ENCODE measurements around the gene COQ2.

COQ2 gene

DNA sequence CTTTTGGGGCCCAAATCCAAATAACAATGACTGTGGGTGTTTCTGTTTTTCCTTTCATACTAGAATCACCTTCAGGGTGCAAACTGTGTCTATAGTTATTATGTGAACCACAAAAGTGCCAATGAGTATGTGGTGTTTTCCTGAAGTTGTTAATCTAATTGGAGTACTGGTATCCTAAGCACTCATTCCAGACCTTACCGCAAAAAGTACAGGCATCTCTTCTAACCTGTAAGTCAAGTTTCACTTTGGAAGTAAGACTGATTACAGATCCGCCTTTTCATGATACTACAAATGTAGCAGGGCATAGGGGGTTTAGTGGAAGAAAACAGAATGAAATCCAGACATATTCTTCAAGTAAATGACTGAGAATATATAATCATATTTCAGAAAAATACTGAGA is 16.1 kb downstream of the COQ2 start:
- ATAC-seq (replicated peaks): no peak
- Mint-ChIP-seq H3K4me1 (peaks cover 3 to 11% of the 10 kb centered on the region in 2 donors), H3K4me3 (no peak overlapping the region), H3K27ac (no peak overlapping the region), H3K36me3 (peaks cover 27 to 28% of the 10 kb centered on the region in 2 donors), H3K27me3 (no peaks in the 10 kb centered on the region), H3K9me3 (no peaks in the 10 kb centered on the region)
- DNase-seq: no peak

GRCh38 chr4:83267830-83268475 is 16.6 kb downstream of the COQ2 start:
- no peak overlapping the region for H3K27ac Mint-ChIP-seq
- H3K4me3 Mint-ChIP-seq: no peak overlapping the region
- ATAC-seq (replicated peaks): no peak
- no peaks in the 10 kb centered on the region for H3K27me3 Mint-ChIP-seq
- peaks cover 6 to 7% of the 10 kb centered on the region in 2 donors for H3K4me1 Mint-ChIP-seq
- DNase-seq: no peak
- peaks cover 30 to 32% of the 10 kb centered on the region in 2 donors for H3K36me3 Mint-ChIP-seq
- no peaks in the 10 kb centered on the region for H3K9me3 Mint-ChIP-seq

GRCh38 chr4:83267121-83267829 is 17.3 kb downstream of the COQ2 start:
- H3K36me3 Mint-ChIP-seq: peaks cover 31 to 36% of the 10 kb centered on the region in 2 donors
- no peak overlapping the region for H3K4me3 Mint-ChIP-seq
- peaks cover under 1 to 3% of the 10 kb centered on the region in 2 donors for H3K4me1 Mint-ChIP-seq
- H3K9me3 Mint-ChIP-seq: no peaks in the 10 kb centered on the region
- no peak overlapping the region for H3K27ac Mint-ChIP-seq
- no peak for DNase-seq
- no peak for ATAC-seq (replicated peaks)
- no peaks in the 10 kb centered on the region for H3K27me3 Mint-ChIP-seq

DNA sequence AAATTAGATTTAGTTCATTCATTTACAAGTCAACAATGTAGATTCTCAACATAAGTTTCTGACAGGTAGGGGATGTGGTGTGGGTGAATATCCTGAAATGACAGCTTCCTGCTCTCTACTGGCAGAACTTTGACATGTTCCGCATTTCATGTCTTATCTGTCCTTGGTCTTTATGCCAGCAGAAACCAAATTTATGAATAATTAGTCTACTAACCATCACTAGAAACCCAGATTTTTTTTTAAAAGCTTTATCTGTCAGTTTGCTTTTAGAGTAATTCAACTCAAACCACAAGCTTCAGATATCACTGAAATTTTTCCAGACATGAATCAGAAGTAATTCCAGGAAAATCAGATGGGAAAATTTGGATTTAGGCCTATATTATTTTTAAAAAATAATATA is 17.9 kb downstream of the COQ2 start:
- Mint-ChIP-seq H3K36me3 (peaks cover 31 to 37% of the 10 kb centered on the region in 2 donors), H3K4me3 (no peak overlapping the region)

GRCh38 chr4:83263106-83263505 is 21.5 kb downstream of the COQ2 start:
- Mint-ChIP-seq H3K27me3 (no peaks in the 10 kb centered on the region), H3K9me3 (no peaks in the 10 kb centered on the region), H3K4me1 (peaks cover 16 to 19% of the 10 kb centered on the region in 2 donors), H3K4me3 (no peak overlapping the region), H3K27ac (no peak overlapping the region), H3K36me3 (peaks cover 20 to 32% of the 10 kb centered on the region in 2 donors)
- ATAC-seq (replicated peaks) (no peak), DNase-seq (no peak)

More for the DNA sequence above, 17.9 kb downstream of the COQ2 start:
- no peaks in the 10 kb centered on the region for H3K27me3 Mint-ChIP-seq
- no peaks in the 10 kb centered on the region for H3K9me3 Mint-ChIP-seq
- H3K27ac Mint-ChIP-seq: no peak overlapping the region
- DNase-seq: no peak
- peak; percentile 84 to 93 for ATAC-seq (replicated peaks)
- H3K4me1 Mint-ChIP-seq: peaks cover 0 to 3% of the 10 kb centered on the region in 2 donors

GRCh38 chr4:83262682-83263081 is 21.9 kb downstream of the COQ2 start:
- no peaks in the 10 kb centered on the region for H3K9me3 Mint-ChIP-seq
- no peak for ATAC-seq (replicated peaks)
- H3K36me3 Mint-ChIP-seq: peaks cover 20 to 34% of the 10 kb centered on the region in 2 donors
- H3K27ac Mint-ChIP-seq: no peak overlapping the region
- peaks cover 20 to 24% of the 10 kb centered on the region in 2 donors for H3K4me1 Mint-ChIP-seq
- DNase-seq: no peak
- H3K27me3 Mint-ChIP-seq: no peaks in the 10 kb centered on the region
- no peak overlapping the region for H3K4me3 Mint-ChIP-seq

DNA sequence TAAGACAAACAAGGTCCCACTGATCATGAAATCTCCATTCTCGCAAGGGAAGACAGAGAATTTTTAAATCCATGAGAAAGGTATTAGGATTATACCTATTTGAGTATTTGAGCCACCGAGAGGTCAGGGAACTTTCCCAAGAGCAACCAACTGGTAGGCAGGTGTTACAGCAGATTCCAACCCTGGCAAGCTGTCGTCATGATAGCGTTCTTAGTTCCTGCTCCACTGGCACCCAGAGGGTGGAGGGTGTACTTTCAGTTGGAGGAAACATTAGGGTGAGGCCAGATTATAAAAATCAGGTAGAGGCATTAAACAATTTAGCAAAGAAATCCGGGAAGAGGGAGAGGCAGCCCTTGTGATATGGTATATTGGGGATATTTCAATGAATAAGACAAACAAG is 23.3 kb downstream of the COQ2 start:
- no peaks in the 10 kb centered on the region for H3K9me3 Mint-ChIP-seq
- no peak for ATAC-seq (replicated peaks)

GRCh38 chr4:83259586-83259985 is 25.0 kb downstream of the COQ2 start:
- no peak for DNase-seq
- Mint-ChIP-seq H3K4me3 (no peak overlapping the region), H3K9me3 (no peaks in the 10 kb centered on the region), H3K27me3 (no peaks in the 10 kb centered on the region), H3K4me1 (peaks cover 22 to 37% of the 10 kb centered on the region in 2 donors), H3K27ac (no peak overlapping the region), H3K36me3 (peaks cover 10 to 33% of the 10 kb centered on the region in 2 donors)
- ATAC-seq (replicated peaks): no peak

More for the DNA sequence above, 23.3 kb downstream of the COQ2 start:
- Mint-ChIP-seq H3K27me3 (no peaks in the 10 kb centered on the region), H3K4me1 (peaks cover 22 to 34% of the 10 kb centered on the region in 2 donors), H3K4me3 (no peak overlapping the region), H3K27ac (no peak overlapping the region), H3K36me3 (peaks cover 19 to 38% of the 10 kb centered on the region in 2 donors)
- DNase-seq: no peak

GRCh38 chr4:83258461-83258860 is 26.1 kb downstream of the COQ2 start:
- DNase-seq (no peak), ATAC-seq (replicated peaks) (no peak)
- Mint-ChIP-seq H3K36me3 (peaks cover 10 to 37% of the 10 kb centered on the region in 2 donors), H3K9me3 (no peaks in the 10 kb centered on the region), H3K27ac (no peak overlapping the region), H3K4me3 (no peak overlapping the region), H3K27me3 (no peaks in the 10 kb centered on the region), H3K4me1 (peaks cover 23 to 38% of the 10 kb centered on the region in 2 donors)

- ATAC-seq (replicated peaks) (no peak), DNase-seq (no peak)
- H3K4me3 Mint-ChIP-seq: no peak overlapping the region
- H3K36me3 Mint-ChIP-seq: peaks cover 5 to 32% of the 10 kb centered on the region in 2 donors
- H3K27me3 Mint-ChIP-seq: no peaks in the 10 kb centered on the region
- H3K27ac Mint-ChIP-seq: peak overlapping the region; percentile 76
- H3K4me1 Mint-ChIP-seq: peaks cover 23 to 44% of the 10 kb centered on the region in 2 donors
- H3K9me3 Mint-ChIP-seq: no peaks in the 10 kb centered on the region
Measured at GRCh38 chr4:83257811-83258210, 26.8 kb downstream of the COQ2 start.

DNA sequence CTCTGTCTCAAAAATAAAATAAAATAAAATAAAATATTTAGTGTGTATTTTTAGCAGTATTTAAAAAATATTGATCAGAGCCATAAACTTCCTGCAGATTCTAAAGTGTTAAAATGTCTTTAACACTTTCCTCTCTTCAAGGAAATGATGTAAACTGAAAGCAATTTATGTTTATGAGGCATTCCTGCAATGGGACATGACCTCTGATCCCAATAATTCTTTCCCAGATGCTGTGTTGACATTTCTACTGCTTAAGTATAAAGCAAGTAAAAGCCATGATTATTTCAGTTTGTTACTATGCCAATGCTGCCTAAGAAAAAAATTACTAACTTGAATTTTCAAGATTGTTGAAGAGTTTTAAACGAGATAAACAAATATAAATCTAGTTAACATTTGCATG is 29.0 kb downstream of the COQ2 start:
- H3K36me3 Mint-ChIP-seq: peaks cover 3 to 24% of the 10 kb centered on the region in 2 donors

GRCh38 chr4:83252782-83253405 is 31.7 kb downstream of the COQ2 start:
- H3K9me3 Mint-ChIP-seq: no peaks in the 10 kb centered on the region

More for the DNA sequence above, 29.0 kb downstream of the COQ2 start:
- ATAC-seq (replicated peaks) (no peak), DNase-seq (no peak)
- no peak overlapping the region for H3K27ac Mint-ChIP-seq
- no peaks in the 10 kb centered on the region for H3K27me3 Mint-ChIP-seq
- H3K4me1 Mint-ChIP-seq: peaks cover 29 to 56% of the 10 kb centered on the region in 2 donors
- H3K9me3 Mint-ChIP-seq: no peaks in the 10 kb centered on the region
- H3K4me3 Mint-ChIP-seq: no peak overlapping the region

GRCh38 chr4:83251447-83251830 is 33.2 kb downstream of the COQ2 start:
- Mint-ChIP-seq H3K9me3 (no peaks in the 10 kb centered on the region), H3K27ac (no peak overlapping the region)

More at GRCh38 chr4:83252782-83253405, 31.7 kb downstream of the COQ2 start:
- peak; percentile 78 to 80 for ATAC-seq (replicated peaks)
- H3K36me3 Mint-ChIP-seq: peaks cover 0 to 10% of the 10 kb centered on the region in 2 donors
- peak; percentile 55 for DNase-seq
- H3K27ac Mint-ChIP-seq: peak overlapping the region; percentile 31
- H3K27me3 Mint-ChIP-seq: no peaks in the 10 kb centered on the region
- H3K4me3 Mint-ChIP-seq: no peak overlapping the region
- peaks cover 13 to 34% of the 10 kb centered on the region in 2 donors for H3K4me1 Mint-ChIP-seq

DNA sequence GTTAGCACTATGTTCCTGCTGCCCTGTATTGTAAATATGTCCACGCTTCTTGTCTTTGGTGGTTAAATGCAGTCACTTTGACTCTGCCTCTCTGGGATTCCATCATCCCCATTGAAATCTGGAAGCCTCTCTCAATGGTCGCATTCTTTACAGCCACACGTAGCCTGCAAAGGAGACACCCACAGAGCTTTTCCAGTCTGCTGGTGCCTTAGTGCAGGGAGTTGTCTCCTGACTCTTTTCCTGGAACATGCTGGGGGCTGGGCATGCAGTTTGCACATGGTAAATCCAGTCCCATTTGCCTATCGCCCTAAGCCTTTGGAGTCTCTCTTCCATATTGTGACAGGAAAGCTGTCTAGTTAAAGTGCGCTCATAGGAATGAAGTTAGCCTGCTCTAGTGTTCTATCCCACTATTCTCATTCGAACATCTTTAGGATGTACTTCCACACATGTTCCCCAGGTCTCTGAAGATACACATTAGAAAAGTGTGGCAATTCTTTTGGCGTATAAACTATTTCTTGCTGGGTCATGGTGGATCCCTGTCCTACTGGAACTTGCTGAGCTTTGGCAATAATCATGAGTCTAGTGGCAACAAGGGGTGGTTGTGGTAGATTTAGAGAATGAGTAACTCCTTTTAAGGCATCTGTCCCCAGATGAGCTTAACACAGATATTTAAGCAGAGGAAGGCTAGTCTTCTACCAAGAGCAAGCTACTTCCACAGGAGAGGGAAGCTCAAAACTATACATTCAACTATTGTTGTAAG is 33.7 kb downstream of the COQ2 start:
- no peak for DNase-seq
- Mint-ChIP-seq H3K36me3 (peaks cover 2 to 4% of the 10 kb centered on the region in 2 donors), H3K4me1 (peaks cover 14 to 27% of the 10 kb centered on the region in 2 donors), H3K9me3 (no peaks in the 10 kb centered on the region), H3K4me3 (no peak overlapping the region), H3K27ac (no peak overlapping the region), H3K27me3 (no peaks in the 10 kb centered on the region)
- ATAC-seq (replicated peaks): no peak

More at GRCh38 chr4:83251447-83251830, 33.2 kb downstream of the COQ2 start:
- Mint-ChIP-seq H3K27me3 (no peaks in the 10 kb centered on the region), H3K4me3 (no peak overlapping the region), H3K4me1 (peaks cover 13 to 29% of the 10 kb centered on the region in 2 donors), H3K36me3 (peaks cover 0 to 4% of the 10 kb centered on the region in 2 donors)
- ATAC-seq (replicated peaks): no peak
- no peak for DNase-seq

Measured in stimulated activated naive B cell treated with anti-CD40 and anti-IgM and Interleukin-4, amounts not matched to agents 10 μg/mL and 1 μg/mL and 100 μg/mL, for 72 hours (primary cell).